ENCODE data around the gene SCGN.
"Not testable (repeated sequence)": the region's sequence is repeated elsewhere in the genome, so short reads cannot be mapped to it uniquely, and the experiment has no call there.

Gene SCGN

DNA sequence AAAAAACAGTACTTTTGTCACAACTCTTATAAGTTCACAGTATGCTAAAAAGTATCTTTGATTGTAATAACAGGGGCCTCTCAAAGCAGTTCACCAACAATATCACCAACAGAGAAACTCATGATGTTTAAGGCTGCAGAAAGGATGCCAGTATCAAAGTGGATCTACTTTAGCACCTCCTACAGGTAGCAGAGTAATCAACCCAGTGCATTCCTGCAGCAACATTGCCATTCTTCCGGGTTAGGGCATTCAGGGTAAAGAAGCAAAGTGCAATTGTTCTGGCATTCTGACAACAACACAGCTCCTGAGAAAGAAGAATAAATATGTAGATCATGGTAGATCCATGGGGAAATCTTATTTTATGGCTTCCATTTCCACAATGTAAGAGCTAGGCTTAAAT lies 95.0 kb downstream of the SCGN start:
- DNase-seq (ENCODE audit: low read depth): no peak
- no peak overlapping the region for H3K4me3 ChIP-seq (ENCODE audit: low read depth, low read length)
- TF ChIP-seq, protein P1, sequence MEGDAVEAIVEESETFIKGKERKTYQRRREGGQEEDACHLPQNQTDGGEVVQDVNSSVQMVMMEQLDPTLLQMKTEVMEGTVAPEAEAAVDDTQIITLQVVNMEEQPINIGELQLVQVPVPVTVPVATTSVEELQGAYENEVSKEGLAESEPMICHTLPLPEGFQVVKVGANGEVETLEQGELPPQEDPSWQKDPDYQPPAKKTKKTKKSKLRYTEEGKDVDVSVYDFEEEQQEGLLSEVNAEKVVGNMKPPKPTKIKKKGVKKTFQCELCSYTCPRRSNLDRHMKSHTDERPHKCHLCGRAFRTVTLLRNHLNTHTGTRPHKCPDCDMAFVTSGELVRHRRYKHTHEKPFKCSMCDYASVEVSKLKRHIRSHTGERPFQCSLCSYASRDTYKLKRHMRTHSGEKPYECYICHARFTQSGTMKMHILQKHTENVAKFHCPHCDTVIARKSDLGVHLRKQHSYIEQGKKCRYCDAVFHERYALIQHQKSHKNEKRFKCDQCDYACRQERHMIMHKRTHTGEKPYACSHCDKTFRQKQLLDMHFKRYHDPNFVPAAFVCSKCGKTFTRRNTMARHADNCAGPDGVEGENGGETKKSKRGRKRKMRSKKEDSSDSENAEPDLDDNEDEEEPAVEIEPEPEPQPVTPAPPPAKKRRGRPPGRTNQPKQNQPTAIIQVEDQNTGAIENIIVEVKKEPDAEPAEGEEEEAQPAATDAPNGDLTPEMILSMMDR (IDR thresholded peaks at IDR 0.05; ENCODE audit: low read depth, low read length, missing control alignments): peak; percentile 4

GRCh38 chr6:25747477-25747876 lies 95.5 kb downstream of the SCGN start:
- H3K4me3 ChIP-seq (ENCODE audit: low read depth, low read length): no peak overlapping the region
- no peak for DNase-seq (ENCODE audit: low read depth)
- TF ChIP-seq, protein P1 (IDR thresholded peaks at IDR 0.05; ENCODE audit: low read depth, low read length, missing control alignments): no peak

- TF ChIP-seq, protein P1 (IDR thresholded peaks at IDR 0.05; ENCODE audit: low read depth, low read length, missing control alignments): no peak
- no peak for DNase-seq (ENCODE audit: low read depth)
- no peak overlapping the region for H3K4me3 ChIP-seq (ENCODE audit: low read depth, low read length)
Observed at GRCh38 chr6:25748049-25748448, 96.0 kb downstream of the SCGN start.

DNA sequence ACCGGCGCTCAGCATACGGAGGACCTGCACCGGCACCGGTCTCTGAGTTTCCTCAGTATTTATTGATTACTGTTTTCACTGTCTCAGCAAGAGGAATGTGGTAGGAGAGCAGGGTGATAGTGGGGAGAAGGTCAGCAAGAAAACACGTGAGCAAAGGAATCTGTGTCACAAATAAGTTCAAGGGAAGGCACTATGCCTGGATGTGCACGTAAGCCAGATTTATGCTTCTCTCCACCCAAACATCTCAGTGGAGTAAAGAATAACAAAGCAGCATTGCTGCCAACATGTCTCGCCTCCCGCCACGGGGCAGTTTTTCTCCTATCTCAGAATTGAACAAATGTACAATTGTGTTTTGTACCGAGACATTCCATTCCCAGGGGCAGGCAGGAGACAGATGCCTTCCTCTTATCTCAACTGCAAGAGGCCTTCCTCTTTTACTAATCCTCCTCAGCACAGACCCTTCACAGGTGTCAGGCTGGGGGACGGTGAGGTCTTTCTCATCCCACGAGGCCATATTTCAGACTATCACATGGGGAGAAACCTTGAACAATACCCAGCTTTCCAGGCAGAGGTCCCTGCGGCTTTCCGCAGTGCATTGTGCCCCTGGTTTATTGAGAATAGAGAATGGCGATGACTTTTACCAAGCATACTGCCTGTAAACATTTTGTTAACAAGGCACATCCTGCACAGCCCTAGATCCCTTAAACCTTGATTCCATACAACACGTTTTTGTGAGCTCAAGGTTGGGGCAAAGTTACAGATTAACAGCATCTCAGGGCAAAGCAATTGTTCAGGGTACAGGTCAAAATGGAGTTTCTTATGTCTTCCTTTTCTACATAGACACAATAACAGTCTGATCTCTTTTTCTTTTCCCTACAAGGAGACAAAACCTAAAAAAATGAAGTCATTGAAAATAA lies 96.8 kb downstream of the SCGN start:
- DNase-seq (ENCODE audit: low read depth); H3K4me3 ChIP-seq (ENCODE audit: low read depth, low read length): not testable (repeated sequence)

- H3K4me3 ChIP-seq (ENCODE audit: low read depth, low read length): no peak overlapping the region
- TF ChIP-seq, protein P1 (IDR thresholded peaks at IDR 0.05; ENCODE audit: low read depth, low read length, missing control alignments): no peak
- DNase-seq (ENCODE audit: low read depth): no peak
Observed at GRCh38 chr6:25749837-25750236, 97.8 kb downstream of the SCGN start.

DNA sequence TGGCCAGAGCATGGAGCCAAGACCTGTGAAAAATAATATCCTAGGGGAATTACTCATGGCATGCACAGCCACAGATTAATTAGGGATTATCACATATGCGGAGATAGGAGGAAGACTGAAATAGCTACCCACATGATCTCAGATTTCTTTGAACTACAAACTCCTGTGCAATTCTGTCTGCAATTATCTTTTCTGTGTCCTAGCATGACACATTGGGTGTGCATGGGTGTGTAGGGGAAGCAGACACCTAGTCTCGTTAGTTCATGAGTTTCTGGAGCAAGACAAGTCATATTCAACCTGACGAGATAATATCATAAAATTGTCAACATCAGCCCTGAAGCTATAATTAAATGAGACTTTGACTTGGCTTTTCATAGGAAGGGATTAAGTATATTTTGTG lies 98.9 kb downstream of the SCGN start:
- no peak for DNase-seq (ENCODE audit: low read depth)
- TF ChIP-seq, protein P1 (IDR thresholded peaks at IDR 0.05; ENCODE audit: low read depth, low read length, missing control alignments): no peak
- no peak overlapping the region for H3K4me3 ChIP-seq (ENCODE audit: low read depth, low read length)
